Measurements from ENCODE around the gene RAPGEF2. TPM values are rescaled to one million over a fixed set of nuclear protein-coding genes. Genes with fewer than 3 reads are reported as not detected.
A peak's percentile ranks its signal among the peaks of the same experiment; 100 is the strongest.

RAPGEF2 gene
- total and polyA plus RNA-seq, 2 of the 8 experiments (the other 6 are each of a cell fraction or from before 2014, with no cell fraction given): 24.4 to 48.6 TPM

GRCh38 chr4:159175989-159176375, 73.1 kb downstream of the RAPGEF2 start:
- no peak overlapping the region for H2BK20ac ChIP-seq (ENCODE audit: low read length)
- no peaks in the 10 kb centered on the region for H3K9me3 ChIP-seq (ENCODE audit: insufficient read depth in 2 of 2, low read depth in 1 of 2, low read length in 1 of 2)
- TF ChIP-seq SP4 (IDR thresholded peaks at IDR 0.05; ENCODE audit: low read length) (no peak), TAF1 (IDR thresholded peaks at IDR 0.05; ENCODE audit: low read depth, low read length) (0 out of 2 replicates have a peak, but pooled peaks have one; percentile 15)
- H3K36me3 ChIP-seq (ENCODE audit: control insufficient read depth in 2 of 4, insufficient read depth in 4 of 4, low read length in 3 of 4): no peaks in the 10 kb centered on the region
- no peaks in the 10 kb centered on the region; the same call in 1 of the 2 replicates for H3K79me1 ChIP-seq (ENCODE audit: low read depth, low read length)
- no peak overlapping the region for H2BK120ac ChIP-seq (replicated peaks; ENCODE audit: low read depth, low read length)
- H3K18ac ChIP-seq (ENCODE audit: extremely low read depth, low read length): peak overlapping the region; percentile 49
- H4K5ac ChIP-seq (ENCODE audit: insufficient read length, low read depth, low read length): no peak overlapping the region
- no peak overlapping the region for H3K56ac ChIP-seq (replicated peaks; ENCODE audit: insufficient read length, low read depth, low read length)
- no peak overlapping the region for H3K14ac ChIP-seq (ENCODE audit: insufficient read length)
- no peaks in the 10 kb centered on the region for H3K23me2 ChIP-seq (ENCODE audit: low read depth, low read length)
- ChIA-PET CTCF (ENCODE audit: partially characterized antibody) (interaction anchor here (0.6 to 1.0 kb wide), 3 partner anchors 13 to 319 kb away, joined by 3 to 4 read pairs (median 3); no protein-coding TSS in a partner anchor), POLR2A (ENCODE audit: partially characterized antibody) (no interaction called here)
- no peak for DNase-seq (ENCODE audit: low read depth in 1 of 2, low spot score in 2 of 2)
- H3K9ac ChIP-seq (replicated peaks in 1 of 4; ENCODE audit: extremely low read depth in 1 of 4, low read depth in 3 of 4, low read length in 3 of 4): peak overlapping the region in 2 of 4 experiments; percentile 44 to 61; a peak in 3 of 7 replicates
- peaks cover 5 to 93% of the 10 kb centered on the region in 2 experiments; a peak in 3 of 4 replicates for H3K79me2 ChIP-seq (ENCODE audit: control insufficient read depth in 1 of 2, insufficient read depth in 2 of 2, low read length in 2 of 2)
- WGBS, 2 experiments (ENCODE audit: extremely low coverage in 1 of 2, insufficient coverage in 1 of 2, insufficient read length in 1 of 2, insufficient replicate concordance in 2 of 2, low coverage in 1 of 2, low lambda C conversion rate in 2 of 2, missing lambda C conversion rate in 1 of 2): 72% methylated on average over 4 of the region's 4 CpGs; no CpG with 5 or more reads in 1 of the 2 experiments
- peaks cover 7 to 17% (median 11%) of the 10 kb centered on the region in 4 experiments for H3K4me1 ChIP-seq (replicated peaks in 1 of 4; ENCODE audit: control insufficient read depth in 3 of 4, insufficient read depth in 4 of 4, low read length in 3 of 4)
- H4K20me1 ChIP-seq (replicated peaks in 1 of 2; ENCODE audit: control insufficient read depth in 1 of 2, insufficient read depth in 2 of 2, low read length in 2 of 2): peaks cover 0 to 2% of the 10 kb centered on the region in 2 experiments
- peak overlapping the region; percentile 2 for H3K4ac ChIP-seq (replicated peaks; ENCODE audit: insufficient read length, low read depth, low read length)
- FAIRE-seq: peak; percentile 79
- H3K27me3 ChIP-seq (replicated peaks in 1 of 4; ENCODE audit: control insufficient read depth in 3 of 4, extremely low read depth in 1 of 4, insufficient read depth in 3 of 4, low read length in 3 of 4): peaks cover 0 to 1% (median 0%) of the 10 kb centered on the region in 4 experiments; a peak in 1 of 7 replicates
- H2BK12ac ChIP-seq (ENCODE audit: low read depth, low read length): peak overlapping the region; percentile 97; the same call in 1 of the 2 replicates
- H4K8ac ChIP-seq (ENCODE audit: extremely low read depth, insufficient read depth, low read length): no peak overlapping the region
- H2AK5ac ChIP-seq (ENCODE audit: low read depth, low read length): peak overlapping the region; percentile 8; the same call in 1 of the 2 replicates
- peak overlapping the region in 1 of 4 experiments; percentile 29; a peak in 3 of 8 replicates for H3K4me3 ChIP-seq (ENCODE audit: extremely low read depth in 1 of 4, insufficient read depth in 2 of 4, low read depth in 3 of 4, low read length in 4 of 4)
- peak overlapping the region; percentile 57 for H3K27ac ChIP-seq (ENCODE audit: low read depth, low read length)
- 0 out of 2 replicates have a peak overlapping the region, but pooled peaks have one; percentile 11 for H2AFZ ChIP-seq (ENCODE audit: low read length)
- H2BK15ac ChIP-seq (ENCODE audit: low read length): peak overlapping the region; percentile 51; the same call in 1 of the 2 replicates
- peak overlapping the region; percentile 57 to 67 for H3K4me2 ChIP-seq (ENCODE audit: insufficient read depth in 1 of 2, low read depth in 2 of 2, low read length in 2 of 2)
- no peak overlapping the region for H4K91ac ChIP-seq (replicated peaks; ENCODE audit: insufficient read length, low read length)
- H2BK5ac ChIP-seq (ENCODE audit: low read depth, low read length): peak overlapping the region; percentile 66
- H3K23ac ChIP-seq (ENCODE audit: insufficient read length): no peak overlapping the region

Data from H1 (cell line).